NT2/D1 (cell line): ENCODE results near the gene CPED1.

Experiments used
- SUZ12 ChIP-seq: IDR thresholded peaks from 2 replicates; pipeline ENCODE4 v1.6.1; 2011; ENCODE audit not compliant: insufficient read length, insufficient read depth; ENCODE audit errors: extremely low read depth
- YY1 ChIP-seq: IDR thresholded peaks from 2 replicates; pipeline ENCODE4 v1.6.1; 2011; ENCODE audit not compliant: insufficient read length, insufficient read depth
- ZNF274 ChIP-seq: IDR thresholded peaks from 2 replicates; pipeline ENCODE4 v1.6.1; 2011; ENCODE audit warnings: mild to moderate bottlenecking, low read depth, low read length

DNA sequence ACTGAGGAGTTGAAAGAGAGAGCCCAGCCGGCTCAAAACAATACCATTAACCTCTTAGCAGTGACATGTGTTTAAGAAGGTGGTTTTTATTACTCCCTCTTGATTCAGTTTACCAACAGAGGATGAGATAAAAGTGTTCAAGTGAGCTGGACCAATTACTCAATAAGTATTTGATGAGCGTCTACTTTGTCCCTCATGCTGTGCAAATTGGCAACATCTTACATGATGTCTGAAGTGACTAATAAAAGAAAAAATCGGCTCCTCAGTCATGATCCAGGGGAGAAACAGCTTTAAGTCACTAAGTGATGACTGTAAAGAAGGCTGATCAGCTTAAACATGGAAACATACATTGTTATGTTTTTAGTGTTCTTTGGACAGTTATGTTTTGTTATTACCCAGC, 348.1 kb downstream of the CPED1 start:
- TF ChIP-seq YY1 (no peak), ZNF274 (no peak), SUZ12 (no peak)
